Mesenteric fat pad (tissue), 1 donor: Measurements from ENCODE around the gene ZDHHC14. TPM values are rescaled to one million over a fixed set of nuclear protein-coding genes. Genes with fewer than 3 reads are reported as not detected.
A peak's percentile ranks its signal among the peaks of the same experiment; 100 is the strongest.

Source experiments
- DNase-seq: peaks from one replicate; pipeline ENCODE4 v3.0.0-alpha.2; 2020; ENCODE audit warnings: low spot score
- total RNA-seq: library from RNA; stranded (reverse); fragmentation: NEBNext Ultra II Directional; extraction: Animal tissue kit (Norgen Biotek cat#: 25700); gene quantifications from one replicate; pipeline ENCODE4 v1.2.1, GENCODE V29; 2021
- donor health status: DM: yes; HTN: yes; CAD: no.

The ZDHHC14 gene
- total RNA-seq, 1 donor from 2014 or later, result 8.5 TPM

GRCh38 chr6:157590654-157591053, 209.7 kb downstream of the ZDHHC14 start:
- peak; percentile 57 for DNase-seq

GRCh38 chr6:157592541-157592940, 211.6 kb downstream of the ZDHHC14 start:
- DNase-seq, result peak; percentile 80

- DNase-seq, result no peak
Observed at GRCh38 chr6:157592980-157593379, 212.0 kb downstream of the ZDHHC14 start.

GRCh38 chr6:157593596-157593995, 212.6 kb downstream of the ZDHHC14 start:
- no peak for DNase-seq

GRCh38 chr6:157594292-157594691, 213.3 kb downstream of the ZDHHC14 start:
- no peak for DNase-seq

GRCh38 chr6:157595768-157596167, 214.8 kb downstream of the ZDHHC14 start:
- DNase-seq, result no peak

GRCh38 chr6:157596461-157596860, 215.5 kb downstream of the ZDHHC14 start:
- DNase-seq, result peak; percentile 59

- peak; percentile 45 for DNase-seq
Observed at GRCh38 chr6:157596886-157597285, 215.9 kb downstream of the ZDHHC14 start.

GRCh38 chr6:157597461-157598312, 216.7 kb downstream of the ZDHHC14 start:
- DNase-seq, result peak; percentile 68

GRCh38 chr6:157599191-157599590, 218.2 kb downstream of the ZDHHC14 start:
- DNase-seq, result peak; percentile 62

- DNase-seq, result peak; percentile 53
Observed at GRCh38 chr6:157600807-157601206, 219.8 kb downstream of the ZDHHC14 start.

GRCh38 chr6:157602521-157603295, 221.7 kb downstream of the ZDHHC14 start:
- DNase-seq, result peak; percentile 82

- peak; percentile 30 for DNase-seq
Observed at GRCh38 chr6:157603314-157603940, 222.4 kb downstream of the ZDHHC14 start.

- DNase-seq, result peak; percentile 28
Observed at GRCh38 chr6:157603971-157604370, 223.0 kb downstream of the ZDHHC14 start.

GRCh38 chr6:157604816-157605215, 223.8 kb downstream of the ZDHHC14 start:
- DNase-seq, result no peak

- DNase-seq, result peak; percentile 41
Observed at GRCh38 chr6:157605484-157605883, 224.5 kb downstream of the ZDHHC14 start.

- DNase-seq, result peak; percentile 71
Observed at GRCh38 chr6:157606516-157606915, 225.5 kb downstream of the ZDHHC14 start.

GRCh38 chr6:157607317-157608109, 226.5 kb downstream of the ZDHHC14 start:
- DNase-seq, result no peak

GRCh38 chr6:157608221-157609075, 227.5 kb downstream of the ZDHHC14 start:
- no peak for DNase-seq

- DNase-seq, result peak; percentile 65
Observed at GRCh38 chr6:157609117-157609516, 228.1 kb downstream of the ZDHHC14 start.
